Glutamatergic neuron (in vitro differentiated cells): Measurements from ENCODE around the gene CSTPP1. TPM values are rescaled to one million over a fixed set of nuclear protein-coding genes. Genes with fewer than 3 reads are reported as not detected.

ENCODE experiments used
- DNase-seq: peaks from one replicate; pipeline ENCODE4 v3.0.0; 2022
- H3K27ac Mint-ChIP-seq: one replicate; pipeline ENCODE4 v1.8.0; 2020; ENCODE audit warnings: mild to moderate bottlenecking, mixed read lengths, inconsistent platforms; ENCODE audit not compliant: unreplicated experiment
- H3K27me3 Mint-ChIP-seq: one replicate; pipeline ENCODE4 v1.8.0; 2020; ENCODE audit warnings: mild to moderate bottlenecking, moderate library complexity, mixed read lengths, inconsistent platforms; ENCODE audit not compliant: unreplicated experiment
- H3K36me3 Mint-ChIP-seq: one replicate; pipeline ENCODE4 v1.8.0; 2020; ENCODE audit warnings: mild to moderate bottlenecking, mixed read lengths, inconsistent platforms; ENCODE audit not compliant: unreplicated experiment
- H3K4me1 Mint-ChIP-seq: one replicate; pipeline ENCODE4 v1.8.0; 2020; ENCODE audit warnings: mild to moderate bottlenecking, low read depth, mixed read lengths, inconsistent platforms; ENCODE audit not compliant: unreplicated experiment
- H3K4me3 Mint-ChIP-seq: one replicate; pipeline ENCODE4 v1.8.0; 2020; ENCODE audit warnings: mild to moderate bottlenecking, mixed read lengths, inconsistent platforms; ENCODE audit not compliant: unreplicated experiment
- H3K9me3 Mint-ChIP-seq: one replicate; pipeline ENCODE4 v1.8.0; 2020; ENCODE audit warnings: mild to moderate bottlenecking, moderate library complexity, mixed read lengths, inconsistent platforms; ENCODE audit not compliant: unreplicated experiment
- total RNA-seq: library from RNA; stranded (reverse); fragmentation: NEBNext Ultra II Directional; extraction: Animal tissue kit (Norgen Biotek cat#: 25700); gene quantifications from one replicate; pipeline ENCODE4 v1.2.1, GENCODE V29; 2021; ENCODE audit not compliant: unreplicated experiment
- TF ChIP-seq, protein P1 (sequence below): fragments of 200-600 bp; sonication (generic); IDR thresholded peaks from one replicate; pipeline ENCODE4 v1.5.0; 2021; ENCODE audit not compliant: partially characterized antibody, unreplicated experiment

Gene CSTPP1
- total RNA-seq, 1 donor from 2014 or later, result 35.5 TPM

DNA sequence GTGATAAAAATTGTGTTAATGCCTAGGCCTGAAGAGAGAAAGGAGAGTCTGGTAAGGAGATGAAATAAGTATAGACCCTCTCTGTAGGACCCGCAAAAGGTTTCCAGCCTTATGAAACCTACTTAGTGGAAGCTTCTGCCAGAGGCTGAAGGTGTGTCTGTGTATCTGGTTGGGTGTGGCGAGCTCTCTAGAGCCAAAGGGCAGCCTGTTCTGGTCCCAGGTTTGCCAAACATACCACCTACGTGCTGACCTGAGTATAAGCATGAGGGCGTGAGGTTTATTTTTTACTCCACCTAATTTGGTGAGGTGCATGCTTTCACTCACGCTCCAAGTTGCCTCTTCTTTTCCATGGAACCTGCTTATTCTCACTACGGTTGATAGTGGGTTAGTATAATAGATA lies 5.6 kb downstream of the CSTPP1 start:
- no peak for DNase-seq
- no peak overlapping the region for H3K27ac Mint-ChIP-seq
- peaks cover 3% of the 10 kb centered on the region for H3K4me1 Mint-ChIP-seq
- TF ChIP-seq, protein P1, sequence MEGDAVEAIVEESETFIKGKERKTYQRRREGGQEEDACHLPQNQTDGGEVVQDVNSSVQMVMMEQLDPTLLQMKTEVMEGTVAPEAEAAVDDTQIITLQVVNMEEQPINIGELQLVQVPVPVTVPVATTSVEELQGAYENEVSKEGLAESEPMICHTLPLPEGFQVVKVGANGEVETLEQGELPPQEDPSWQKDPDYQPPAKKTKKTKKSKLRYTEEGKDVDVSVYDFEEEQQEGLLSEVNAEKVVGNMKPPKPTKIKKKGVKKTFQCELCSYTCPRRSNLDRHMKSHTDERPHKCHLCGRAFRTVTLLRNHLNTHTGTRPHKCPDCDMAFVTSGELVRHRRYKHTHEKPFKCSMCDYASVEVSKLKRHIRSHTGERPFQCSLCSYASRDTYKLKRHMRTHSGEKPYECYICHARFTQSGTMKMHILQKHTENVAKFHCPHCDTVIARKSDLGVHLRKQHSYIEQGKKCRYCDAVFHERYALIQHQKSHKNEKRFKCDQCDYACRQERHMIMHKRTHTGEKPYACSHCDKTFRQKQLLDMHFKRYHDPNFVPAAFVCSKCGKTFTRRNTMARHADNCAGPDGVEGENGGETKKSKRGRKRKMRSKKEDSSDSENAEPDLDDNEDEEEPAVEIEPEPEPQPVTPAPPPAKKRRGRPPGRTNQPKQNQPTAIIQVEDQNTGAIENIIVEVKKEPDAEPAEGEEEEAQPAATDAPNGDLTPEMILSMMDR, result no peak
- H3K36me3 Mint-ChIP-seq, result no peaks in the 10 kb centered on the region
- no peaks in the 10 kb centered on the region for H3K27me3 Mint-ChIP-seq
- no peaks in the 10 kb centered on the region for H3K9me3 Mint-ChIP-seq
- no peak overlapping the region for H3K4me3 Mint-ChIP-seq

DNA sequence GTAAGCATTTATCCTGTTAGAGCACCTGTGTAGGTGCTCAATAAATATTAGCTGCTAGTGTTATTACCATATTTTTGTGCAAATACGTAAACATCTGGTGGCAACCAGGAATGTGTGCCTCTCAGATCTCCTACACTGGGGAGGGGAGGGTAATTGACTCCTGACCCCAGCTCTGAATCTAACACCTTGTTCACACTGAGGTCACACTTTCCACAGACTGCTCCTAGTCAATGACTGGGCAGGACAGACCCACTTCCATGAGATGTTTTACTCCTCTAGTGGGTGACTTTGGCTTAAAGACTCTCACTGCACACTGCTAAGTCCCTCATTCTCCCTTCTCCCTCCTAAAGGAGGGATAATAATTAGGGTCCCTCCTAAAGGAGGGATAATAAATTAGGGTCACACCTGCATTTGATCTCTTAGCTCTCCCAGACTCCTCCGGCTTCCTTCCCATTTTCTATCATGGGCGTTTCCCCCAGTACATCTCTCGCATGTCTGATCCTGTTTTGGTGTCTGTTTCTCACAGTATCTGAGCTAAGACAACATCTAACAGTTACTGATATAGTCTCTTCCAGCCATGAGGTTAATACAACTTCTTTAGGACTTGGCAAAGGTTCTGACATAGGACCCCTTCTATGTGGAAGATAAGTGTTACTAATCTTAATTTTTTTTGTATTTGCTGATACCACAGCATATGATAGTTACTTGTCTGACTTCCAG lies 8.0 kb downstream of the CSTPP1 start:
- Mint-ChIP-seq H3K36me3 (no peaks in the 10 kb centered on the region), H3K4me1 (peaks cover 7% of the 10 kb centered on the region), H3K27me3 (no peaks in the 10 kb centered on the region), H3K4me3 (no peak overlapping the region), H3K9me3 (no peaks in the 10 kb centered on the region), H3K27ac (no peak overlapping the region)
- DNase-seq, result no peak
- TF ChIP-seq, protein P1, result no peak

DNA sequence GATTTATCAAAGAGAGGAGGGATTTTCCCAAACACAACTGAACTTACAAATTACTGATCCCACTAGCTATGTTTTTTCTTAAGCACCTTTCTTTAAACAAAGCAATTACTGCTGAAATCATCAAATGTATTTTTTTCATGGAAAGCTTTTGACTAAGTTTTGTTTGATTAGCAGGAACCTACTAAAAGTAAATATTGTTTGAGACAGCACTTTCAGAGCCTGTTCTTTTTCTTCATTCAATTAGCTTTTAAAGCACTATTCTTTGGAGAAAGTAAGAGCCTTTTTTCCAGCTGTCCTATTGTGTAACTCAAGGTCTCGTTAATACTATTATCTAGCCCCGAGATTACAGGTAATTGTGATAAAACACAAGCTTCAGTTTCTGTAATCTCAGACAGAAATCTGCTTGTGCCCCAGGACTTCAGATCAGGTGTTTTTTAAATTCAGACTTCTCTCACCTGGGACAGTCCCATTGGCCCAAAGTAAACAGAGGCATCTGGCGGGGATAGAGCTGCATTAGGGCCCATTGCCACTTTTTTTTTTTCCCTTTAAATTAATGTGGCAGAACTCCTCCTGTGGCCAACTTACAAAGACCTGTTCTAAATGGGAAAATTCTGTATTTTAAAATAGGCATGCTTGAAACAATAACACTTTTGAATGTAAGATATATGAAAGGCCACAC lies 11.0 kb downstream of the CSTPP1 start:
- no peaks in the 10 kb centered on the region for H3K36me3 Mint-ChIP-seq
- peaks cover 7% of the 10 kb centered on the region for H3K4me1 Mint-ChIP-seq

DNA sequence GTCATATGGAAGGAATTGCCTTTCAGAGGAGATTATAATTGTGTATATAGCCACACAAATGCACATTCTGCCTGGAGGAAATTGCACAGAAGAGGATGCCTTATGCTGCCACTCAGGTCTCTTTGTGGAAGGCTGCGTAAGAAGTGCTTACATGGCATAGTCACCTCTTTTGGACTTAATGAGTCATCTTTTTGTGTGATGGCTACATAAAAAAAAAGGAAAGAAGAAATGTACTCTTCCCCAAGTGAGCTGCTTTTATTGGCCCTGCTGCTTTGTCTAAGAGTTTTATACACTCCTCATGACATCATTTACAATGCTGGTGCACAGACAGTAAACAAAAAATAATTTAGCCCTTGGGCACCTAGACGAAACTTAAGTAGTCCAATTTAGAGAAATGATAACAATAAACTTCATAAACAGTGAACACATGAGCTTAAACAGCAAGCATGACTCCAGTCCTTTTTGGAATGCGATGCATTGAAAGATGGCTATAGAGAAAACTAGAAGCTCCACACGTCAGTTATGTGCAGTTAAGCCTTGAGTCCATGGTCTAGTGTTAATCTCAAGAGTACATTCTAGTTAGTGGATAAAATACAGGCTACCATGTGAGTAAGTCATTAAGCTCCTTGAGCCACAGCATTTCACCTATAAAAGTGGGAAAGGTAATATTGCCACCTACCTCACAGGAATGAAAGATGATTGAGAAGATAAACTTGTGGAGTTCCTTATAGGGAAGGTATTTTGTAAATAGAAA lies 12.0 kb downstream of the CSTPP1 start:
- H3K27me3 Mint-ChIP-seq, result no peaks in the 10 kb centered on the region
- H3K4me1 Mint-ChIP-seq, result peaks cover 7% of the 10 kb centered on the region
- no peak for DNase-seq
- H3K36me3 Mint-ChIP-seq, result no peaks in the 10 kb centered on the region
- TF ChIP-seq, protein P1, result no peak
- no peak overlapping the region for H3K4me3 Mint-ChIP-seq
- no peaks in the 10 kb centered on the region for H3K9me3 Mint-ChIP-seq
- no peak overlapping the region for H3K27ac Mint-ChIP-seq

More for the DNA sequence above, 11.0 kb downstream of the CSTPP1 start:
- TF ChIP-seq, protein P1, result no peak
- Mint-ChIP-seq H3K4me3 (no peak overlapping the region), H3K9me3 (no peaks in the 10 kb centered on the region), H3K27ac (no peak overlapping the region), H3K27me3 (no peaks in the 10 kb centered on the region)
- no peak for DNase-seq

DNA sequence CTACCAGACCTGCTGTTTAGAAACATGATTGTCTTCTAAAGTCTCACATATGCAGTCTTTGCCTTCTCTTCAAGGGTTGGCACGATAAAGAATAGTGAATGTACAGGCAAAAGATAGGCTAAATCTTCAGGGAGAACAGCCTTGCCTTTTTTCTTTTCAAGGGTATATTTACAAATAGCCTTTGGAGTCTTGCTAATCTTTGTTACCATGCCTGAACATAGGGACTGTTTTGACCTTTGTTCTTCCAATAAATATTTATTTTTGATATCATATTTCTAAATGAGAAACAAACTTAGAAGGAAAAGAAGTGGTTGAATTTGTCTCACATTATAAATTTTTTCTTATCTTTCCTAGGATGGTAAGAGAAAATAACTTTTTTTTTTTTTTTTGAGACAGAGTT lies 12.7 kb downstream of the CSTPP1 start:
- TF ChIP-seq, protein P1, result no peak
- no peak overlapping the region for H3K27ac Mint-ChIP-seq
- H3K4me3 Mint-ChIP-seq, result no peak overlapping the region
- H3K27me3 Mint-ChIP-seq, result no peaks in the 10 kb centered on the region
- H3K36me3 Mint-ChIP-seq, result no peaks in the 10 kb centered on the region
- no peaks in the 10 kb centered on the region for H3K9me3 Mint-ChIP-seq
- peaks cover 7% of the 10 kb centered on the region for H3K4me1 Mint-ChIP-seq
- DNase-seq, result no peak
